Left kidney (tissue), 2 donors: ENCODE data around the gene CERS6. TPM values are rescaled to one million over a fixed set of nuclear protein-coding genes. Genes with fewer than 3 reads are reported as not detected.
A peak's percentile ranks its signal among the peaks of the same experiment; 100 is the strongest.
"Not testable (repeated sequence)": the region's sequence is repeated elsewhere in the genome, so short reads cannot be mapped to it uniquely, and the experiment has no call there.

Experiments
- DNase-seq: peaks from one replicate; pipeline ENCODE4 v3.0.0-alpha.2; 2013
- polyA plus RNA-seq: library from polyadenylated mRNA; unstranded; fragments of 120-200 nt; gene quantifications from one replicate; pipeline ENCODE4 v1.2.1, GENCODE V29; 2013; ENCODE audit not compliant: insufficient read length

Gene CERS6
- polyA plus RNA-seq, 1 donor: 51.1 TPM

- no peak for DNase-seq
These were observed 276.0 kb downstream of the CERS6 start for GRCh38 chr2:168732100-168732499.

GRCh38 chr2:168732506-168732905 lies 276.4 kb downstream of the CERS6 start:
- no peak for DNase-seq

- no peak for DNase-seq
These were observed 278.2 kb downstream of the CERS6 start for GRCh38 chr2:168734199-168734760.

GRCh38 chr2:168736649-168737445 lies 280.8 kb downstream of the CERS6 start:
- DNase-seq: no peak

GRCh38 chr2:168738062-168738461 lies 282.0 kb downstream of the CERS6 start:
- no peak for DNase-seq

GRCh38 chr2:168740360-168740759 lies 284.3 kb downstream of the CERS6 start:
- DNase-seq: no peak

GRCh38 chr2:168740788-168741187 lies 284.7 kb downstream of the CERS6 start:
- no peak for DNase-seq

- DNase-seq: no peak
These were observed 286.3 kb downstream of the CERS6 start for GRCh38 chr2:168742258-168742932.

GRCh38 chr2:168744844-168745243 lies 288.8 kb downstream of the CERS6 start:
- DNase-seq: no peak

GRCh38 chr2:168748461-168748860 lies 292.4 kb downstream of the CERS6 start:
- no peak for DNase-seq

- DNase-seq: no peak
These were observed 293.2 kb downstream of the CERS6 start for GRCh38 chr2:168749297-168749696.

- no peak for DNase-seq
These were observed 295.1 kb downstream of the CERS6 start for GRCh38 chr2:168751104-168751740.

GRCh38 chr2:168752361-168752760 lies 296.3 kb downstream of the CERS6 start:
- no peak for DNase-seq

- no peak for DNase-seq
These were observed 297.8 kb downstream of the CERS6 start for GRCh38 chr2:168753765-168754329.

- no peak for DNase-seq
These were observed 301.2 kb downstream of the CERS6 start for GRCh38 chr2:168757223-168757622.

GRCh38 chr2:168758970-168759820 lies 303.1 kb downstream of the CERS6 start:
- peak; percentile 45 for DNase-seq

GRCh38 chr2:168765401-168765800 lies 309.3 kb downstream of the CERS6 start:
- no peak for DNase-seq

GRCh38 chr2:168766600-168766999 lies 310.5 kb downstream of the CERS6 start:
- no peak for DNase-seq

- no peak for DNase-seq
These were observed 311.2 kb downstream of the CERS6 start for GRCh38 chr2:168767258-168767657.

GRCh38 chr2:168768357-168768756 lies 312.3 kb downstream of the CERS6 start:
- not testable (repeated sequence) for DNase-seq

- no peak for DNase-seq
These were observed 314.7 kb downstream of the CERS6 start for GRCh38 chr2:168770796-168771195.
